H1 (cell line): Measurements from ENCODE around the gene FAAH. TPM values are rescaled to one million over a fixed set of nuclear protein-coding genes. Genes with fewer than 3 reads are reported as not detected.

Experiments
- CTCF ChIA-PET: fragments of 300-600 bp; sonication (Branson Sonifier 250); formaldehyde crosslinking; loops from one replicate; lab custom pipeline; 2021; ENCODE audit not compliant: partially characterized antibody; lab: Charles Lee
- POLR2A ChIA-PET: fragments of 300-600 bp; sonication (Branson Sonifier 250); formaldehyde crosslinking; loops from one replicate; lab custom pipeline; 2021; ENCODE audit warnings: inconsistent platforms; ENCODE audit not compliant: partially characterized antibody; lab: Charles Lee
- DNase-seq, 2 experiments: peaks; one replicate each; pipeline versions ENCODE4 v3.0.0 to v3.0.0-alpha.2; 2010 to 2022; ENCODE audit warnings: low spot score in 2 of 2, low read depth in 1 of 2, mixed read lengths in 1 of 2
- FAIRE-seq: peaks from 2 replicates; lab custom pipeline; 2011; peaks lifted over from hg19 to GRCh38; lab: Jason Lieb, UNC
- H2AFZ ChIP-seq: 2 replicates; pipeline ENCODE4 v1.8.1; 2012; ENCODE audit warnings: low read length, inconsistent platforms
- H2AK5ac ChIP-seq: 2 replicates; pipeline ENCODE4 v1.6.1; 2013; ENCODE audit warnings: low read depth, low read length
- H2BK120ac ChIP-seq: replicated peaks from 2 replicates; pipeline ENCODE3; 2013; ENCODE audit warnings: low read depth, low read length, inconsistent platforms
- H2BK12ac ChIP-seq: 2 replicates; pipeline ENCODE4 v1.6.1; 2013; ENCODE audit warnings: low read depth, low read length
- H2BK15ac ChIP-seq: 2 replicates; pipeline ENCODE4 v1.6.1; 2013; ENCODE audit warnings: low read length
- H2BK20ac ChIP-seq: 2 replicates; pipeline ENCODE4 v1.6.1; 2013; ENCODE audit warnings: low read length
- H2BK5ac ChIP-seq: 2 replicates; pipeline ENCODE4 v1.6.1; 2013; ENCODE audit warnings: low read depth, low read length
- H3K14ac ChIP-seq: 2 replicates; pipeline ENCODE4 v1.6.1; 2013; ENCODE audit warnings: inconsistent platforms; ENCODE audit not compliant: insufficient read length
- H3K18ac ChIP-seq: 2 replicates; pipeline ENCODE4 v1.6.1; 2013; ENCODE audit warnings: low read length; ENCODE audit errors: extremely low read depth
- H3K23ac ChIP-seq: 2 replicates; pipeline ENCODE4 v1.6.1; 2013; ENCODE audit warnings: inconsistent platforms; ENCODE audit not compliant: insufficient read length
- H3K23me2 ChIP-seq: 2 replicates; pipeline ENCODE4 v1.6.1; 2013; ENCODE audit warnings: low read depth, low read length
- H3K27ac ChIP-seq: 2 replicates; pipeline ENCODE4 v1.6.1; 2011; ENCODE audit warnings: low read depth, low read length, inconsistent platforms
- H3K27me3 ChIP-seq, 4 experiments: replicated peaks in 1 of 4; 1 replicate in 1 of 4; 2 replicates in 3 of 4; pipeline versions ENCODE4 v1.6.1 to v1.8.1; 2011 to 2013; ENCODE audit warnings: low read length in 3 of 4, mild to moderate bottlenecking in 3 of 4, inconsistent platforms in 2 of 4, mixed read lengths in 2 of 4, moderate library complexity in 1 of 4; ENCODE audit not compliant: control insufficient read depth in 3 of 4, insufficient read depth in 3 of 4; ENCODE audit errors: extremely low read depth in 1 of 4
- H3K36me3 ChIP-seq, 4 experiments: 2 replicates each; pipeline versions ENCODE4 v1.6.1 to v1.8.1; 2011 to 2013; ENCODE audit warnings: mild to moderate bottlenecking in 4 of 4, low read length in 3 of 4, moderate library complexity in 2 of 4, control low read depth in 1 of 4, inconsistent platforms in 1 of 4; ENCODE audit not compliant: insufficient read depth in 4 of 4, control insufficient read depth in 2 of 4
- H3K4ac ChIP-seq: replicated peaks from 2 replicates; pipeline ENCODE3; 2013; ENCODE audit warnings: low read length, low read depth, mixed read lengths, inconsistent platforms; ENCODE audit not compliant: insufficient read length
- H3K4me1 ChIP-seq, 4 experiments: replicated peaks in 1 of 4; 1 replicate in 1 of 4; 2 replicates in 3 of 4; pipeline versions ENCODE4 v1.6.1 to v1.8.1; 2011 to 2013; ENCODE audit warnings: low read length in 3 of 4, inconsistent platforms in 2 of 4, mixed read lengths in 1 of 4; ENCODE audit not compliant: insufficient read depth in 4 of 4, control insufficient read depth in 3 of 4
- H3K4me2 ChIP-seq, 2 experiments: 2 replicates each; pipeline versions ENCODE4 v1.6.1 to v1.8.1; 2011 to 2013; ENCODE audit warnings: low read depth in 2 of 2, low read length in 2 of 2, control low read depth in 1 of 2, inconsistent platforms in 1 of 2, mild to moderate bottlenecking in 1 of 2; ENCODE audit not compliant: insufficient read depth in 1 of 2
- H3K4me3 ChIP-seq, 4 experiments: fragments of 200-600, 300-600 bp in 1 of 4; sonication (generic), shearing (Covaris generic), sonication (Bioruptor Twin) in 1 of 4; 2 replicates each; pipeline versions ENCODE4 v1.5.1 to v1.8.1; 2011 to 2016; ENCODE audit warnings: low read length in 4 of 4, low read depth in 3 of 4, control low read depth in 2 of 4, inconsistent platforms in 2 of 4, mild to moderate bottlenecking in 2 of 4, mixed read lengths in 1 of 4, moderate library complexity in 1 of 4; ENCODE audit not compliant: insufficient read depth in 2 of 4; ENCODE audit errors: extremely low read depth in 1 of 4
- H3K56ac ChIP-seq: replicated peaks from 2 replicates; pipeline ENCODE3; 2013; ENCODE audit warnings: low read depth, mild to moderate bottlenecking, mixed read lengths, low read length, inconsistent platforms; ENCODE audit not compliant: insufficient read length
- H3K79me1 ChIP-seq: 2 replicates; pipeline ENCODE4 v1.6.1; 2013; ENCODE audit warnings: low read depth, low read length, control low read depth
- H3K79me2 ChIP-seq, 2 experiments: 2 replicates each; pipeline versions ENCODE4 v1.6.1 to v1.8.1; 2012 to 2013; ENCODE audit warnings: low read length in 2 of 2, mild to moderate bottlenecking in 2 of 2, inconsistent platforms in 1 of 2; ENCODE audit not compliant: insufficient read depth in 2 of 2, control insufficient read depth in 1 of 2
- H3K9ac ChIP-seq, 4 experiments: replicated peaks in 1 of 4; 1 replicate in 1 of 4; 2 replicates in 3 of 4; pipeline versions ENCODE4 v1.6.1 to v1.8.1; 2011 to 2013; ENCODE audit warnings: low read depth in 3 of 4, low read length in 3 of 4, control low read depth in 2 of 4, mild to moderate bottlenecking in 2 of 4, moderate library complexity in 2 of 4, inconsistent platforms in 1 of 4; ENCODE audit errors: extremely low read depth in 1 of 4
- H3K9me3 ChIP-seq, 2 experiments: 2 replicates each; pipeline versions ENCODE4 v1.6.1 to v1.8.1; 2012 to 2013; ENCODE audit warnings: mild to moderate bottlenecking in 2 of 2, moderate library complexity in 2 of 2, control low read depth in 1 of 2, inconsistent platforms in 1 of 2, low read depth in 1 of 2, low read length in 1 of 2, mixed read lengths in 1 of 2; ENCODE audit not compliant: insufficient read depth in 2 of 2
- H4K20me1 ChIP-seq, 2 experiments: replicated peaks in 1 of 2; 2 replicates each; pipeline versions ENCODE3 to v1.8.1; 2011 to 2013; ENCODE audit warnings: inconsistent platforms in 2 of 2, low read length in 2 of 2, mild to moderate bottlenecking in 1 of 2; ENCODE audit not compliant: insufficient read depth in 2 of 2, control insufficient read depth in 1 of 2
- H4K5ac ChIP-seq: 2 replicates; pipeline ENCODE4 v1.6.1; 2013; ENCODE audit warnings: low read length, low read depth, mixed read lengths, inconsistent platforms; ENCODE audit not compliant: insufficient read length
- H4K8ac ChIP-seq: 2 replicates; pipeline ENCODE4 v1.8.0; 2013; ENCODE audit warnings: mild to moderate bottlenecking, moderate library complexity, low read length, inconsistent platforms; ENCODE audit not compliant: insufficient read depth; ENCODE audit errors: extremely low read depth
- H4K91ac ChIP-seq: replicated peaks from 2 replicates; pipeline ENCODE3; 2013; ENCODE audit warnings: low read length, mixed read lengths, inconsistent platforms; ENCODE audit not compliant: insufficient read length
- FOSL1 ChIP-seq: IDR thresholded peaks from 2 replicates; pipeline ENCODE4 v1.6.1; 2011; ENCODE audit warnings: mild to moderate bottlenecking, low read depth, low read length, moderate library complexity; ENCODE audit not compliant: insufficient read depth
- RFX5 ChIP-seq: IDR thresholded peaks from 2 replicates; pipeline ENCODE4 v1.6.1; 2011; ENCODE audit warnings: low read depth, low read length, improper control_type of control experiment, borderline replicate concordance
- SIX5 ChIP-seq: IDR thresholded peaks from 2 replicates; pipeline ENCODE4 v1.6.1; 2011; ENCODE audit warnings: mild to moderate bottlenecking, low read depth, low read length
- TCF12 ChIP-seq: IDR thresholded peaks from 2 replicates; pipeline ENCODE4 v1.6.1; 2011; ENCODE audit warnings: low read depth, mild to moderate bottlenecking, low read length
- YY1 ChIP-seq: IDR thresholded peaks from 2 replicates; pipeline ENCODE4 v1.6.1; 2011; ENCODE audit warnings: low read depth, mild to moderate bottlenecking, low read length
- WGBS, 2 experiments: shearing (Covaris generic) in 1 of 2; methylation state at CpG; one replicate each; pipeline versions ENCODE4 v1.1.6 to v1.1.7; 2013 to 2015; ENCODE audit warnings: low lambda C conversion rate in 2 of 2, mixed read lengths in 2 of 2, inconsistent platforms in 1 of 2, low coverage in 1 of 2, missing lambda C conversion rate in 1 of 2; ENCODE audit not compliant: insufficient replicate concordance in 2 of 2, insufficient coverage in 1 of 2, insufficient read length in 1 of 2; ENCODE audit errors: extremely low coverage in 1 of 2, missing lambda C conversion rate in 1 of 2; 5-methylcytosine and 5-hydroxymethylcytosine counted together
- polyA plus RNA-seq, 7 experiments: library from polyadenylated mRNA; depleted of rRNA in 3 of 7; stranded (reverse) in 5 of 7; unstranded in 2 of 7; fragments of >200 nt in 5 of 7; fragments of 200-250 nt in 2 of 7; gene quantifications; 1 replicate in 5 of 7; 2 replicates in 1 of 7; 4 replicates in 1 of 7; pipeline versions ENCODE4 v1.2.1 to v1.2.3, GENCODE V29; 2011 to 2013; ENCODE audit warnings: missing spikeins in 2 of 7, mixed read lengths in 2 of 7
- total RNA-seq: library from RNA; stranded (reverse); fragmentation: NEBNext Ultra II Directional; extraction: Animal tissue kit (Norgen Biotek cat#: 25700); gene quantifications from 2 replicates; pipeline ENCODE4 v1.2.1, GENCODE V29; 2021
- TF ChIP-seq, protein P1 (sequence below): IDR thresholded peaks from 2 replicates; pipeline ENCODE4 v1.6.1; 2011; ENCODE audit warnings: low read depth, mild to moderate bottlenecking, low read length; ENCODE audit not compliant: insufficient read depth

Gene FAAH
- total and polyA plus RNA-seq, 2 of the 8 experiments (the other 6 are each of a cell fraction or from before 2014, with no cell fraction given): 41.2 to 47.3 TPM

DNA sequence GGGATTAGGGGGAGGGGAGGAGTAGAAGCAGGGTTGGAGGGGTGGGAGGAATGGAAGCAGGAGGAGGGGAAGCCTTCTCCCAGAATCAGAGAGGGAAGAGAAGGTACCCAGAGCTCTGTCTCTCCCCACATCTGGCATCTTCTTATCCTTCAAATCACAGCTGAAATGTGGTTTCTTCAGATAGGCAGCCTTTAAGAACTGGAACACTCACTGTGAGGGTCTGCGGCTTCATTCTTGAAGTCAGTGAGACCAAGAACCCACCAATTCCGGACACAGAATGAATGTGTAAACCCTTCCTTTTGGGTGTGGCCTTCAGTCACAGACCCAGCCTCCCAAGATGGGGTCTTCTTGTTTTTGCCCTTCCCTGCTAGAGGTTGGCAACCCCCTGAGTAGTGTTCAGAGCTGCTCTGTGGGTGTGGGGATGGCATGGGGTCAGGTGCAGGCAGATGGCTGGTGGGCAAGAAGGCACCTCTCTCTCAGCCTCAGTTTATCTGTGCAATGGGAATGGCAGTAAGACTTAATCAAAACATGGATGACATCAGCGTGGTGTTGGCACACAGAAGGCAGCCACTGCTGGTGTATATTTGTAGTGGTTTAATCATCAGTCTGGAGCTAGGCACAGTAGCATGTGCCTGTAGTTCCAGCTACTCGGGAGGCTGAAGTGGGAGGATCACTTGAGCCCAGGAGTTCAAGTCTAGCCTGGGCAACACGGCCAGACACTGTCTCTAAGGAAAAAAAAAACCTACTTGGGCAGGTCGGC lies 7.2 kb downstream of the FAAH start:
- H2AK5ac ChIP-seq: no peak overlapping the region
- no peak overlapping the region for H3K14ac ChIP-seq
- H3K79me2 ChIP-seq: peaks cover 0 to 22% of the 10 kb centered on the region in 2 experiments; a peak in 2 of 4 replicates
- H2BK5ac ChIP-seq: peak overlapping the region; percentile 40; the same call in 1 of the 2 replicates
- H2BK20ac ChIP-seq: 0 out of 2 replicates have a peak overlapping the region, but pooled peaks have one; percentile 86
- no peak overlapping the region for H3K56ac ChIP-seq
- DNase-seq (no peak), FAIRE-seq (no peak)
- peak overlapping the region; percentile 52 for H4K91ac ChIP-seq
- TF ChIP-seq TCF12 (no peak), SIX5 (no peak), RFX5 (no peak), YY1 (no peak), FOSL1 (no peak)
- TF ChIP-seq, protein P1, sequence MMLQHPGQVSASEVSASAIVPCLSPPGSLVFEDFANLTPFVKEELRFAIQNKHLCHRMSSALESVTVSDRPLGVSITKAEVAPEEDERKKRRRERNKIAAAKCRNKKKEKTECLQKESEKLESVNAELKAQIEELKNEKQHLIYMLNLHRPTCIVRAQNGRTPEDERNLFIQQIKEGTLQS: no peak
- no peak overlapping the region for H4K8ac ChIP-seq
- H3K27me3 ChIP-seq: no peaks in the 10 kb centered on the region
- H3K9ac ChIP-seq: no peak overlapping the region
- no peaks in the 10 kb centered on the region for H3K9me3 ChIP-seq
- no peak overlapping the region for H4K5ac ChIP-seq
- ChIA-PET POLR2A (interaction anchor here (0.9 to 3.4 kb wide), 6 partner anchors 10 to 41 kb away, joined by 3 to 17 read pairs (median 4); no protein-coding TSS in a partner anchor), CTCF (interaction anchor here (0.6 to 25.3 kb wide), 9 partner anchors 10 to 877 kb away, joined by 3 to 513 read pairs (median 6); no protein-coding TSS in a partner anchor)
- H2BK12ac ChIP-seq: peak overlapping the region; percentile 75
- peak overlapping the region; percentile 44 to 55; a peak in 3 of 4 replicates for H3K4me2 ChIP-seq
- no peak overlapping the region for H3K23ac ChIP-seq
- WGBS, 2 experiments: 84% methylated on average over 6 of the region's 6 CpGs; no CpG with 5 or more reads in 1 of the 2 experiments
- no peaks in the 10 kb centered on the region; the same call in 1 of the 2 replicates for H3K79me1 ChIP-seq
- peak overlapping the region; percentile 55 for H3K18ac ChIP-seq
- H3K4me3 ChIP-seq: no peak overlapping the region
- no peak overlapping the region for H2AFZ ChIP-seq
- H3K36me3 ChIP-seq: peaks cover 0 to 3% (median 0%) of the 10 kb centered on the region in 4 experiments; a peak in 1 of 8 replicates
- H3K4ac ChIP-seq: no peak overlapping the region
- peaks cover 1 to 4% of the 10 kb centered on the region in 2 experiments for H4K20me1 ChIP-seq
- peak overlapping the region; percentile 95; the same call in 1 of the 2 replicates for H2BK15ac ChIP-seq
- peaks cover 9 to 18% (median 13%) of the 10 kb centered on the region in 4 experiments for H3K4me1 ChIP-seq
- H3K23me2 ChIP-seq: no peaks in the 10 kb centered on the region
- no peak overlapping the region for H3K27ac ChIP-seq
- no peak overlapping the region for H2BK120ac ChIP-seq
